Central memory CD8-positive, alpha-beta T cell (primary cell): Measurements from ENCODE around the gene TOMM6.
A peak's percentile ranks its signal among the peaks of the same experiment; 100 is the strongest.

Experiments
- ATAC-seq: fragments of 150-1000 bp; cut with Tn5 transposase; replicated peaks from 2 replicates; pipeline ENCODE4 v1.10.0; 2022; ENCODE audit warnings: mild to moderate bottlenecking, moderate FRiP score, moderate number of reproducible peaks; ENCODE audit not compliant: poor library complexity, severe bottlenecking; ENCODE audit errors: extremely low read depth
- DNase-seq, 2 donors: peaks; one replicate each; pipeline ENCODE4 v3.0.0; 2021; ENCODE audit warnings: low spot score in 2 of 2
- H3K27ac Mint-ChIP-seq: one replicate; pipeline ENCODE4 v1.8.0; 2022; ENCODE audit warnings: low read depth, mild to moderate bottlenecking, moderate library complexity, mixed read lengths
- H3K27me3 Mint-ChIP-seq: one replicate; pipeline ENCODE4 v1.8.0; 2022; ENCODE audit warnings: mixed read lengths
- H3K36me3 Mint-ChIP-seq: one replicate; pipeline ENCODE4 v1.8.0; 2022; ENCODE audit warnings: mild to moderate bottlenecking, moderate library complexity, mixed read lengths; ENCODE audit not compliant: insufficient read depth
- H3K4me1 Mint-ChIP-seq: one replicate; pipeline ENCODE4 v1.8.0; 2022; ENCODE audit warnings: mixed read lengths
- H3K4me3 Mint-ChIP-seq: one replicate; pipeline ENCODE4 v1.8.0; 2022; ENCODE audit warnings: mild to moderate bottlenecking, moderate library complexity, mixed read lengths
- H3K9me3 Mint-ChIP-seq: one replicate; pipeline ENCODE4 v1.8.0; 2022; ENCODE audit warnings: mixed read lengths

TOMM6 gene

DNA sequence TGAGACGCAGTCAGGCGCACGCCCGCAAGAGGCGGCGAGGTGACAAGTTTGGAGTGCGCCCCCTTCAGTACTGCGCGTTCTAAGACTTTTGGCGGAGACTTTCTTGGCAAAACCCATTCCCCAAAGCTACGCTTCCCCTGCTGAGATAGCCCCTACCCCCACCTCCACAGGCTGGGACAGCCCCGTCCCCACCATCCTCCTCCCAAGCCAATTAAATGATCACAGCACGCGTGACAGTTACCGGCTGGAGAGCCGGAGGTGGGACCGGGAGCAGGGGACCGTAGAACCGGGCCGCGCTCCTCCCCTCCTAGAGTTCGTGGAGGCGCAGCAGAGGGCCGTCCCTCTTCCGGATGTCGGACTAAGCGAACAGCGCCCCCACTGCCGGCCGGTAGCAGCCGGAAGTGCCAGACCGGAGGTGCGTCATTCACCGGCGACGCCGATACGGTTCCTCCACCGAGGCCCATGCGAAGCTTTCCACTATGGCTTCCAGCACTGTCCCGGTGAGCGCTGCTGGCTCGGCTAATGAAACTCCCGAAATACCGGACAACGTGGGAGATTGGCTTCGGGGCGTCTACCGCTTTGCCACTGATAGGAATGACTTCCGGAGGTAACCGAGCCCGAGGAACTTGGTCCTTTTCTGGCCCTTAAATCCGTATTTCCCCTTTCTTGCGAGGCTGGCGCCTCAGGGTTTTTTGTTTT lies at the start of gene TOMM6:
TSS of gene TOMM6 (plus strand) at position 476 of the 699 bp plus-strand sequence. CDS start at position 480, 4 bp downstream.
- H3K4me1 Mint-ChIP-seq: peaks cover 9% of the 10 kb centered on the region
- ATAC-seq (peak; percentile 84), DNase-seq (peak; percentile 93)
- H3K27ac Mint-ChIP-seq: peak within 1 kb of the TSS; percentile 91
- H3K4me3 Mint-ChIP-seq: peak within 1 kb of the TSS; percentile 93
- no peaks in the 10 kb centered on the region for H3K27me3 Mint-ChIP-seq
- H3K36me3 Mint-ChIP-seq: peaks cover 38% of the 10 kb centered on the region
- no peaks in the 10 kb centered on the region for H3K9me3 Mint-ChIP-seq

- H3K27me3 Mint-ChIP-seq: no peaks in the 10 kb centered on the region
- no peaks in the 10 kb centered on the region for H3K4me1 Mint-ChIP-seq
- DNase-seq: no peak
- H3K36me3 Mint-ChIP-seq: peaks cover 8% of the 10 kb centered on the region
- no peak for ATAC-seq
- H3K4me3 Mint-ChIP-seq: no peak overlapping the region
- no peak overlapping the region for H3K27ac Mint-ChIP-seq
- H3K9me3 Mint-ChIP-seq: no peaks in the 10 kb centered on the region
These were observed 48.5 kb upstream of the TOMM6 start for GRCh38 chr6:41739041-41739440.

GRCh38 chr6:41740366-41741162 lies 46.9 kb upstream of the TOMM6 start:
- Mint-ChIP-seq H3K27me3 (no peaks in the 10 kb centered on the region), H3K36me3 (peaks cover 5% of the 10 kb centered on the region), H3K27ac (no peak overlapping the region), H3K4me3 (no peak overlapping the region), H3K4me1 (no peaks in the 10 kb centered on the region), H3K9me3 (no peaks in the 10 kb centered on the region)
- DNase-seq (no peak), ATAC-seq (no peak)

DNA sequence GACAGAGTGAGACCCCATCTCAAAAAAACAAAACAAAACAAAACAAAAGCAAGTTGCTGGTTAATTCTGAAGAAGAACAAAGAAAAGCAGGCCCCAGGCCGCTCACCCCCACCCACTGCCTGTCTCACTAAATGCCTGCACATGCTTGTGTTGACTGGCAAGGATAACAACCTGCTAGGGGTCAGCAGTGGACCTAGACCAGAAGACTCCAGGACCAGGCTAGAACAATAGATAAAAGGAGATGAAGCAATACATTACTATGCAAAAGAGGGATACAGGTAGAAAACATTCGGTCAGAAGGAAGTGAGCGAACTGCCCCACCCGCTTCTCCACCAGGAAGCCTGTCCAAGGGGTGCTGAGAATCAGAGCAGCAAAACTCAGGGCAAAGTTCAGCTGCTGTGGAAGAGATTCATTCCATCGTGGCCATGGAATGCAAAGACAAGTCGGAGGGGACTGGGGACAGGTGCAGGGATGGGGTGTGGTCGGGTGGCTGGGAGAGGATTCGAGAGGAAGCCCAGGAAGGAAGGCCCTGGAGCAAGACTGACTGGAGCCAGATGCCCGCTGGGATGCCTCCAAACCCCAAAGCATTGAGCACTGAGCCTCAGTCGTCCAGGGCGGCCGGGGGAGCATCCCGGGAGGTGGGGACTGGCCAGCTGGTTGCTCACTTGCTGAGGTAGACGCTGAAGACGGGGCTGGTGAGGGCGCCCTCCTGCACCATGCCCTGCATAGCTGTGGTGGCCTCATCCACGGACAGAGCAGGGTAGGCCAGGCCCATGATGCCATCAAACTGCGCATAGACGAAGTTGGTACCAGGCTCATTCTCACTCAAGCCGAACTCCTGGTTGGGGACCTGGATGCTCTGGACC lies 45.6 kb upstream of the TOMM6 start:
- Mint-ChIP-seq H3K9me3 (no peaks in the 10 kb centered on the region), H3K36me3 (peaks cover 1% of the 10 kb centered on the region), H3K4me3 (no peak overlapping the region), H3K27ac (no peak overlapping the region), H3K27me3 (no peaks in the 10 kb centered on the region), H3K4me1 (no peaks in the 10 kb centered on the region)
- ATAC-seq: no peak
- no peak for DNase-seq

GRCh38 chr6:41743406-41744235 lies 43.9 kb upstream of the TOMM6 start:
- ATAC-seq (no peak), DNase-seq (no peak)
- H3K9me3 Mint-ChIP-seq: no peaks in the 10 kb centered on the region
- H3K36me3 Mint-ChIP-seq: peaks cover 1% of the 10 kb centered on the region
- H3K4me1 Mint-ChIP-seq: no peaks in the 10 kb centered on the region
- H3K27me3 Mint-ChIP-seq: no peaks in the 10 kb centered on the region
- no peak overlapping the region for H3K4me3 Mint-ChIP-seq
- H3K27ac Mint-ChIP-seq: no peak overlapping the region

GRCh38 chr6:41744236-41744787 lies 43.2 kb upstream of the TOMM6 start:
- Mint-ChIP-seq H3K27me3 (no peaks in the 10 kb centered on the region), H3K9me3 (no peaks in the 10 kb centered on the region), H3K36me3 (peaks cover 3% of the 10 kb centered on the region), H3K4me1 (no peaks in the 10 kb centered on the region), H3K27ac (no peak overlapping the region), H3K4me3 (no peak overlapping the region)
- ATAC-seq (no peak), DNase-seq (no peak)

GRCh38 chr6:41746107-41746506 lies 41.4 kb upstream of the TOMM6 start:
- ATAC-seq: no peak
- no peak for DNase-seq
- H3K36me3 Mint-ChIP-seq: peaks cover 3% of the 10 kb centered on the region
- H3K4me1 Mint-ChIP-seq: no peaks in the 10 kb centered on the region
- H3K4me3 Mint-ChIP-seq: no peak overlapping the region
- no peaks in the 10 kb centered on the region for H3K27me3 Mint-ChIP-seq
- H3K27ac Mint-ChIP-seq: no peak overlapping the region
- H3K9me3 Mint-ChIP-seq: no peaks in the 10 kb centered on the region

DNA sequence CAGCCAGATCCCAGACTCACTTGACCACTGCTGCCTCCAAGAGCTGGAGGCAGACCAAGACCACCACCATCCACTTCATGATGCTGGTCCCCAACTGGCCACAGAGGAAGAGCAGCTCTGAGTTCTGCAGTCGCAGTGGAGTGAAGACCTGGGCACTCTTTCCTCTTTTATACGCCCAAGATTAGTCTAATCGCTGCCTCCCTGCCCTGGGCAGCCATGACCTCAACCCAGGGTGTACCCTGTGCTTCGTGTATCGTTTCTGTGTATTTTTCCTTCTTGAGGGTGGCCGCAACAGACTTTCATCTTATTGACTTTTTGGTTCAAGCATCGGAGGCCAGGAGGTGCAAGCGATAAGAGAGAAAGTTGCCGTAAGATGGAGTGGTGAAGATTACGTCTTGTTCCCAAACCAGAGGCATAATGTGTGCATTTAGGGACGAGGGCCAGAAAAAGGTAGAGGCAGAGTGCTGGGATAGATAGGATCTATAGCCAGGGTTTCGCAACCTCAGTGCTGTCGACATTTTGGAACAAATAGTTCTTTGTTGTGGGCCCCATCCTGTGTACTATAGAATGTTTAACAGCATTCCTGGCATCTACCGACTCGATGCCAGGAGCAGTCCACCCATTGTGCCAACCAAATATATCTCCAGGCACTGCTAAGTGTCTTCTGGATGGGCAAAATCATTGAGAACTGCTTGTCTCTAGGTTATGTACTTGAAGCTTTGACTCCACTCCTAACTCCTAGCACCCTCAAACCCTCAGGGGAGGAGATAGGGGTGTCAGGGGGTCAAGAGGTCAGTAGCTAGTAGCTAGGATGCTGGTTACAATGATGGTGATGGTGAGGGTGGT lies 40.0 kb upstream of the TOMM6 start, which contains the start of gene PGC:
TSS of gene PGC (minus strand) at position 142 of the 846 bp plus-strand sequence. CDS start at position 79, 63 bp downstream.
- DNase-seq: no peak
- no peak within 1 kb of the TSS for H3K4me3 Mint-ChIP-seq
- peaks cover 3% of the 10 kb centered on the region for H3K36me3 Mint-ChIP-seq
- no peaks in the 10 kb centered on the region for H3K4me1 Mint-ChIP-seq
- H3K27ac Mint-ChIP-seq: no peak within 1 kb of the TSS
- no peaks in the 10 kb centered on the region for H3K9me3 Mint-ChIP-seq
- ATAC-seq: no peak
- no peaks in the 10 kb centered on the region for H3K27me3 Mint-ChIP-seq

- no peaks in the 10 kb centered on the region for H3K27me3 Mint-ChIP-seq
- no peaks in the 10 kb centered on the region for H3K9me3 Mint-ChIP-seq
- ATAC-seq: no peak
- no peak for DNase-seq
- H3K4me1 Mint-ChIP-seq: no peaks in the 10 kb centered on the region
- no peak overlapping the region for H3K27ac Mint-ChIP-seq
- no peak overlapping the region for H3K4me3 Mint-ChIP-seq
- H3K36me3 Mint-ChIP-seq: peaks cover 3% of the 10 kb centered on the region
These were observed 39.4 kb upstream of the TOMM6 start for GRCh38 chr6:41748102-41748477.

- H3K27me3 Mint-ChIP-seq: no peaks in the 10 kb centered on the region
- no peaks in the 10 kb centered on the region for H3K4me1 Mint-ChIP-seq
- peaks cover 3% of the 10 kb centered on the region for H3K36me3 Mint-ChIP-seq
- H3K4me3 Mint-ChIP-seq: no peak overlapping the region
- no peak overlapping the region for H3K27ac Mint-ChIP-seq
- ATAC-seq (no peak), DNase-seq (no peak)
- no peaks in the 10 kb centered on the region for H3K9me3 Mint-ChIP-seq
These were observed 39.0 kb upstream of the TOMM6 start for GRCh38 chr6:41748542-41748941.

GRCh38 chr6:41750374-41750773 lies 37.1 kb upstream of the TOMM6 start:
- DNase-seq (no peak), ATAC-seq (no peak)
- no peak overlapping the region for H3K27ac Mint-ChIP-seq
- peaks cover 3% of the 10 kb centered on the region for H3K36me3 Mint-ChIP-seq
- H3K4me3 Mint-ChIP-seq: no peak overlapping the region
- no peaks in the 10 kb centered on the region for H3K9me3 Mint-ChIP-seq
- H3K4me1 Mint-ChIP-seq: no peaks in the 10 kb centered on the region
- H3K27me3 Mint-ChIP-seq: no peaks in the 10 kb centered on the region
